HCT116 (cell line): Measurements from ENCODE around the gene ZNF317. TPM values are rescaled to one million over a fixed set of nuclear protein-coding genes. Genes with fewer than 3 reads are reported as not detected.

Experiments used
- ATAC-seq: fragments of 200-7000 bp; cut with Tn5 transposase; 2 replicates; pipeline ENCODE4 v1.9.1; 2020; ENCODE audit warnings: mild to moderate bottlenecking, moderate library complexity
- Bru-seq: library from RNA; stranded (reverse); fragments of 400-500 nt; gene quantifications from one replicate; lab custom pipeline; 2021; lab: Mats Ljungman, UMichigan
- BruChase-seq, 2 experiments: library from RNA; stranded (reverse); fragments of 400-500 nt; gene quantifications; one replicate each; lab custom pipeline; 2021; lab: Mats Ljungman, UMichigan
- BruUV-seq: library from RNA; stranded (reverse); fragments of 400-500 nt; replicated peaks from 2 replicates; lab custom pipeline; 2021; lab: Mats Ljungman, UMichigan
- CTCF ChIA-PET: fragments of 300-600 bp; sonication (Branson Sonifier 250); formaldehyde crosslinking; loops from one replicate; lab custom pipeline; 2021; ENCODE audit warnings: antibody characterized with exemption; lab: Charles Lee
- POLR2A ChIA-PET: fragments of 300-600, 350-600 bp; sonication (Branson Sonifier 250); formaldehyde crosslinking; loops from one replicate; lab custom pipeline; 2021; ENCODE audit warnings: antibody characterized with exemption; lab: Charles Lee
- RAD21 ChIA-PET, 2 experiments: fragments of 300-600 bp; sonication (Branson Sonifier 250); formaldehyde crosslinking; loops; one replicate each; lab custom pipeline; 2023; ENCODE audit warnings: low total read pairs in 2 of 2; ENCODE audit not compliant: uncharacterized antibody in 2 of 2, unreplicated experiment in 2 of 2, low non-redundant PET in 1 of 2; lab: Charles Lee
- DNase-seq: peaks from one replicate; pipeline ENCODE4 v3.0.0-alpha.2; 2010; ENCODE audit warnings: low read depth, low spot score
- H2AFZ ChIP-seq: fragments of 200-600 bp; shearing (Covaris generic), sonication (generic); 2 replicates; pipeline ENCODE4 v1.6.1; 2017; ENCODE audit warnings: low read depth, mixed run types, mixed read lengths, antibody characterized with exemption, low read length; ENCODE audit not compliant: poor library complexity, severe bottlenecking
- H3K27ac ChIP-seq: 2 replicates; pipeline ENCODE4 v1.5.1; 2012; ENCODE audit warnings: low read depth, low read length
- H3K27me3 ChIP-seq: fragments of 200-600 bp; sonication (generic); 2 replicates; pipeline ENCODE4 v1.6.1; 2016; ENCODE audit warnings: mixed run types, low read length, mixed read lengths; ENCODE audit not compliant: insufficient read depth
- H3K36me3 ChIP-seq, 2 experiments: fragments of 200-500 bp in 1 of 2; fragments of 200-600 bp in 1 of 2; sonication (Bioruptor generic) in 1 of 2; sonication (generic) in 1 of 2; 2 replicates each; pipeline versions ENCODE4 v1.5.1 to v1.6.1; 2014 to 2016; ENCODE audit warnings: low read length in 2 of 2, inconsistent platforms in 1 of 2, mixed read lengths in 1 of 2, mixed run types in 1 of 2; ENCODE audit not compliant: insufficient read depth in 2 of 2, control insufficient read depth in 1 of 2
- H3K4me1 ChIP-seq, 2 experiments: fragments of 200-600 bp in 1 of 2; sonication (generic) in 1 of 2; 2 replicates each; pipeline versions ENCODE4 v1.5.1 to v1.6.1; 2012 to 2017; ENCODE audit warnings: low read length in 2 of 2, inconsistent platforms in 1 of 2, mild to moderate bottlenecking in 1 of 2, mixed read lengths in 1 of 2, mixed run types in 1 of 2, moderate library complexity in 1 of 2; ENCODE audit not compliant: insufficient read depth in 2 of 2, control insufficient read depth in 1 of 2
- H3K4me2 ChIP-seq: fragments of 200-600 bp; sonication (generic); 2 replicates; pipeline ENCODE4 v1.6.1; 2017; ENCODE audit warnings: mixed run types, low read length, mixed read lengths
- H3K4me3 ChIP-seq, 2 experiments: fragments of 200-600 bp in 1 of 2; sonication (generic) in 1 of 2; replicated peaks in 1 of 2; 2 replicates each; pipeline ENCODE4 v1.5.1; 2011 to 2016; ENCODE audit warnings: low read length in 2 of 2, control low read depth in 1 of 2, low read depth in 1 of 2, mild to moderate bottlenecking in 1 of 2, mixed read lengths in 1 of 2, mixed run types in 1 of 2
- H3K79me2 ChIP-seq: fragments of 200-600 bp; sonication (generic); 2 replicates; pipeline ENCODE4 v1.6.1; 2017; ENCODE audit warnings: mild to moderate bottlenecking, mixed run types, low read length, moderate library complexity, mixed read lengths; ENCODE audit not compliant: insufficient read depth
- H3K9ac ChIP-seq: fragments of 200-600 bp; sonication (generic); 2 replicates; pipeline ENCODE4 v1.6.1; 2016; ENCODE audit warnings: low read length, mixed read lengths
- H3K9me2 ChIP-seq: fragments of 200-600 bp; sonication (generic), shearing (Covaris generic); 2 replicates; pipeline ENCODE4 v1.6.1; 2017; ENCODE audit warnings: mixed run types, mild to moderate bottlenecking, moderate library complexity; ENCODE audit not compliant: insufficient read depth
- H3K9me3 ChIP-seq, 2 experiments: fragments of 200-500 bp in 1 of 2; fragments of 200-600 bp in 1 of 2; sonication (Bioruptor generic) in 1 of 2; sonication (generic) in 1 of 2; 2 replicates each; pipeline ENCODE4 v1.6.1; 2014 to 2017; ENCODE audit warnings: low read length in 2 of 2, mixed read lengths in 2 of 2, inconsistent platforms in 1 of 2, low read depth in 1 of 2, mild to moderate bottlenecking in 1 of 2, mixed run types in 1 of 2, moderate library complexity in 1 of 2; ENCODE audit not compliant: control insufficient read depth in 1 of 2, insufficient read depth in 1 of 2
- H4K20me1 ChIP-seq: fragments of 200-600 bp; sonication (generic), shearing (Covaris generic); 2 replicates; pipeline ENCODE4 v1.6.1; 2017; ENCODE audit warnings: mixed run types, mild to moderate bottlenecking, moderate library complexity; ENCODE audit not compliant: insufficient read depth
- ATF3 ChIP-seq: IDR thresholded peaks from 2 replicates; pipeline ENCODE4 v1.6.1; 2012
- CBX3 ChIP-seq: IDR thresholded peaks from 2 replicates; pipeline ENCODE4 v1.6.1; 2012; ENCODE audit warnings: low read depth
- EGR1 ChIP-seq: IDR thresholded peaks from 2 replicates; pipeline ENCODE4 v1.6.1; 2012; ENCODE audit warnings: low read depth
- EZH2phosphoT487 ChIP-seq: fragments of 200-600 bp; IDR thresholded peaks from 2 replicates; pipeline ENCODE4 v1.6.1; 2018; ENCODE audit warnings: antibody characterized with exemption, borderline replicate concordance
- FOSL1 ChIP-seq: IDR thresholded peaks from 2 replicates; pipeline ENCODE4 v1.6.1; 2012; ENCODE audit warnings: low read depth
- MAX ChIP-seq: IDR thresholded peaks from 2 replicates; pipeline ENCODE4 v1.6.1; 2012
- POLR2A ChIP-seq: IDR thresholded peaks from 2 replicates; pipeline ENCODE4 v1.7.0; 2011; ENCODE audit warnings: borderline replicate concordance; ENCODE audit not compliant: insufficient read depth, insufficient read length; ENCODE audit errors: extremely low read depth
- POLR2AphosphoS5 ChIP-seq: IDR thresholded peaks from 2 replicates; pipeline ENCODE4 v1.6.1; 2011; ENCODE audit warnings: mild to moderate bottlenecking, low read depth, low read length, moderate library complexity
- RAD21 ChIP-seq: IDR thresholded peaks from 2 replicates; pipeline ENCODE4 v1.6.1; 2012; ENCODE audit warnings: low read depth, mild to moderate bottlenecking
- REST ChIP-seq: IDR thresholded peaks from 2 replicates; pipeline ENCODE4 v1.6.1; 2012; ENCODE audit warnings: low read depth
- SIN3A ChIP-seq: IDR thresholded peaks from 2 replicates; pipeline ENCODE4 v1.6.1; 2012; ENCODE audit warnings: low read depth
- SP1 ChIP-seq: IDR thresholded peaks from 2 replicates; pipeline ENCODE4 v1.6.1; 2012; ENCODE audit warnings: low read depth
- TCF7L2 ChIP-seq: IDR thresholded peaks from 2 replicates; pipeline ENCODE4 v1.7.0; 2011; ENCODE audit warnings: borderline replicate concordance, inconsistent platforms; ENCODE audit not compliant: insufficient read depth, insufficient read length; ENCODE audit errors: extremely low read depth
- YY1 ChIP-seq: IDR thresholded peaks from 2 replicates; pipeline ENCODE4 v1.6.1; 2011; ENCODE audit warnings: low read length, low read depth, moderate library complexity, mild to moderate bottlenecking; ENCODE audit not compliant: insufficient replicate concordance; ENCODE audit errors: extremely low read depth
- ZBTB33 ChIP-seq: IDR thresholded peaks from 2 replicates; pipeline ENCODE4 v1.6.1; 2011; ENCODE audit warnings: mild to moderate bottlenecking, low read length, moderate library complexity; ENCODE audit not compliant: insufficient replicate concordance; ENCODE audit errors: extremely low read depth
- ZFX ChIP-seq: fragments of 450-650 bp; IDR thresholded peaks from 2 replicates; pipeline ENCODE4 v1.6.1; 2017
- ZNF274 ChIP-seq: fragments of 200-500 bp; sonication (Bioruptor generic); IDR thresholded peaks from 2 replicates; pipeline ENCODE4 v1.6.1; 2014; ENCODE audit warnings: mild to moderate bottlenecking, low read depth, low read length, inconsistent platforms
- intact Hi-C: fragments of 100-400 bp; cut with micrococcal nuclease; formaldehyde crosslinking; loops from 2 replicates; pipeline ENCODE4 v1.10.0; 2022
- long read RNA-seq: library from polyadenylated mRNA; unstranded; transcript quantifications from one replicate; pipeline ENCODE4 v2.0.0, GENCODE V29; 2021; ENCODE audit not compliant: unreplicated experiment
- polyA plus RNA-seq: library from polyadenylated mRNA; unstranded; fragments of >200 nt; gene quantifications from 2 replicates; pipeline ENCODE4 v1.2.1, GENCODE V29; 2012; ENCODE audit warnings: missing spikeins
- total RNA-seq: library from RNA; stranded (reverse); gene quantifications from one replicate; pipeline ENCODE4 v1.2.1, GENCODE V29; 2021; ENCODE audit not compliant: unreplicated experiment

The ZNF317 gene
- total RNA-seq (39.8 TPM), Bru-seq, nascent RNA (percentile 94 among the genes with signal in this experiment), BruChase-seq, experiment 1, labeled RNA remaining after a 6-hour chase (percentile 88 among the genes with signal in this experiment), BruChase-seq, experiment 2, labeled RNA remaining after a 2-hour chase (percentile 95 among the genes with signal in this experiment)
- 31.3 and 34.5 TPM in 2 replicates for polyA plus RNA-seq
- long read RNA-seq, full-length matches to known transcripts = 26 of 44 reads
- long read RNA-seq, partial matches to known transcripts = 2 of 44 reads
- long read RNA-seq, other reads (novel, unspliced or antisense) = 16 of 44 reads

GRCh38 chr19:9140159-9140874, at the start of gene ZNF317:
ZNF317 (plus strand) TSS chr19:9140397; CDS start chr19:9156017, 15,620 bp downstream.
- ATAC-seq (peak; percentile 88), DNase-seq (peak; percentile 84)
- peaks cover 10 to 24% of the 10 kb centered on the region in 2 experiments for H3K9me3 ChIP-seq
- peak within 1 kb of the TSS; percentile 54 for H3K27ac ChIP-seq
- H3K4me1 ChIP-seq = peaks cover 4 to 9% of the 10 kb centered on the region in 2 experiments; a peak in 2 of 4 replicates
- BruUV-seq = no TSS peak
- ChIA-PET POLR2A (no interaction called here), RAD21 (no interaction called here), CTCF (no interaction called here)
- peak within 1 kb of the TSS; percentile 99 for H3K9ac ChIP-seq
- peak within 1 kb of the TSS; percentile 97 for H2AFZ ChIP-seq
- H3K9me2 ChIP-seq = no peaks in the 10 kb centered on the region
- peak within 1 kb of the TSS; percentile 95 for H3K4me2 ChIP-seq
- peak within 1 kb of the TSS; percentile 90 to 99 for H3K4me3 ChIP-seq
- intact Hi-C loops = loop anchor here (5.0 to 10.0 kb wide), 3 partner anchors 172 to 482 kb away; partner anchors contain the start of genes ZNF266 and ZNF561
- no peaks in the 10 kb centered on the region for H4K20me1 ChIP-seq
- H3K27me3 ChIP-seq = no peaks in the 10 kb centered on the region
- peaks cover 52% of the 10 kb centered on the region for H3K79me2 ChIP-seq
- peaks cover 0 to 18% of the 10 kb centered on the region in 2 experiments; a peak in 1 of 4 replicates for H3K36me3 ChIP-seq
- TF ChIP-seq POLR2AphosphoS5 (peak; percentile 92), SIN3A (peak; percentile 92), POLR2A (peak; percentile 64), TCF7L2 (peak; percentile 11), ZNF274 (no peak), ZFX (peak; percentile 58), CBX3 (peak; percentile 52), ATF3 (no peak), RAD21 (no peak), MAX (peak; percentile 87), SP1 (peak; percentile 51; the same call in 1 of the 2 replicates), REST (no peak), YY1 (peak; percentile 94), EZH2phosphoT487 (no peak), FOSL1 (no peak), ZBTB33 (peak; percentile 98), EGR1 (peak; percentile 58)
